Hematopoietic multipotent progenitor cell treated with erythropoietin and hydrocortisone succinate and interleukin-3 and kit ligand, for 6 days (in vitro differentiated cells): Measurements from ENCODE around the gene TXNDC12.
"Not testable (repeated sequence)": the region's sequence is repeated elsewhere in the genome, so short reads cannot be mapped to it uniquely, and the experiment has no call there.

Source experiments
- DNase-seq: peaks from one replicate; pipeline ENCODE4 v3.0.0-alpha.2; 2015

The TXNDC12 gene

DNA sequence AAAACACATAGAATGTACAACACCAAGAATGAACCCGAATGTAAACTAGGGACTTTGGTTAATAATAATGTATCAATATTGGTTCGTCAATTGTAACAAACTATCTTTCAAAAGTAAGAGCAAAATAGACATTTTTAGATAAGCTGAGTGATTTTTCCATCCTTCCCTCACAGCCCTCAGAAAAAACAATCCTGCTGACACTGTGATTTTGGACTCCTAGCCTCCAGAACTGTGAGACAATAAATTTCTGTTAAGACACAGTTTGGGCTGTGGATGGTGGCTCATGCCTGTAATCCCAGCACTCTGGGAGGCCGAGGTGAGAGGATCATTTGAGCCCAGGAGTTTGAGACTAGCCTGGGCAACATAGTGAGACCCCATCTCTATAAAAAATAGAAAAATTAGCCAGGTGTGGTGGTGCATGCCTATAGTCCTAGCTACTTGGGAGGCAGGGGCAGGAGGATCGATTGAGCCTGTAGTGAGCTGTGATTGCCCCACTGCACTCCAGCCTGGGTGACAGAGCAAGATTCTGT lies 9.3 kb downstream of the TXNDC12 start:
- DNase-seq = not testable (repeated sequence)

GRCh38 chr1:52045236-52045635 lies 9.8 kb downstream of the TXNDC12 start:
- DNase-seq = no peak

GRCh38 chr1:52041551-52042185 lies 13.3 kb downstream of the TXNDC12 start:
- no peak for DNase-seq

GRCh38 chr1:52037909-52038308 lies 17.1 kb downstream of the TXNDC12 start:
- no peak for DNase-seq

GRCh38 chr1:52037402-52037814 lies 17.6 kb downstream of the TXNDC12 start:
- no peak for DNase-seq

DNA sequence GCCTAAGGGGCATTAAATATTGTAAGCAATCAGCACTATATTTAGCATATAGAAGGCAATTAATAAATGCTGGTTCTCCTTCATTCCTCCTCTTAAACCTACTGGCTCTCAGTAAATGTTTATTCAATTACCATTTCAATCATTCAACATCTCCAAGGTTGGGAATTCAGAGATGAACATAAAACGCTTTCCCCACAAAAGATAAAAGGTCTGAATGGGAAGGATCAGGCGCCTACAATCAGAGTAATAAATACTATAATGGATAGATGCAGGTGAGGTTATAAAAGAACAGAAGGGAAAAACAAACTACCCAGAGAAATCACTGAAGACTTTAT lies 21.0 kb downstream of the TXNDC12 start:
- DNase-seq = no peak

GRCh38 chr1:52033190-52034049 lies 21.6 kb downstream of the TXNDC12 start, which contains the start of gene KTI12:
Gene KTI12 (minus strand): TSS chr1:52033810. CDS start chr1:52033761, 49 bp downstream.
- peak; percentile 97 for DNase-seq

GRCh38 chr1:52032785-52033131 lies 22.2 kb downstream of the TXNDC12 start:
- DNase-seq = peak; percentile 47

GRCh38 chr1:52032124-52032784 lies 22.7 kb downstream of the TXNDC12 start:
- peak; percentile 28 for DNase-seq

DNA sequence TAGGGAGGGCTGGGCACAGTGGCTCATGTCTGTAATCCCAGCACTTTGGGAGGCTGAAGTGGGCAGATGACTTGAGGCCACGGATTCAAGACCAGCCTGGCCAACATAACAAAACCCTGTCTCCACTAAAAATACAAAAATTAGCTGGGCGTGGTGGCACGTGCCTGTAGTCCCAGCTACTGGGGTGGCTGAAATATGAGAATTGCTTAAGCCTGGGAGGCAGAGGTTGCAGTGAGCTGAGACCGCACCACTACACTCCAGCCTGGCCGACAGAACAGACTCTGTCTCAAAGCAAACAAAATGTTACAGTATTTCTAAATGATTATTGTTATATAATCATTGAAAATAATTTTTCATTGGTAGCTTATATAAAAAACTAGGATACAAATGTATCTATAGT lies 26.2 kb downstream of the TXNDC12 start:
- not testable (repeated sequence) for DNase-seq

DNA sequence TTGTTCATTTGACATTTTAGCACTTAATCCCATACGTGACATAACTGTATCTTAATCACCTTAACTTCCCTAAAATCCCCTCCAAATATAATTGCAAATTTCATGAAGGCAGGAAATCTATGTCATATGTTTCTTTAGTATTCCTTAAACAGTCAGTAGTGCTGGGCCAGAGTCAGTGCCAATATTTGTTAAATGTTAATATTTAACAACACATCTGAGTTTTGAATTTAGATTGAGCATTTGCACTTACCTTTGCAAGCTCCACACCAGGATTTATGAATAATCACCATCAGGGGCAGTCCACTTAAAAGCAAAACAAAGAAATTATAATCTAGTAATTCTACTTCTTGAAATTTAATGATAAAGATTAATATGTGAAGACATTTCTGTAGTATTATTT lies 26.7 kb downstream of the TXNDC12 start:
- no peak for DNase-seq

GRCh38 chr1:52026278-52026677 lies 28.7 kb downstream of the TXNDC12 start:
- no peak for DNase-seq

- no peak for DNase-seq
These were observed 32.9 kb downstream of the TXNDC12 start for GRCh38 chr1:52022133-52022532.

- no peak for DNase-seq
These were observed 46.8 kb downstream of the TXNDC12 start for GRCh38 chr1:52008071-52008809.

- no peak for DNase-seq
These were observed 47.6 kb downstream of the TXNDC12 start for GRCh38 chr1:52007215-52008002.

GRCh38 chr1:52006081-52006553 lies 48.9 kb downstream of the TXNDC12 start:
- DNase-seq = not testable (repeated sequence)

DNA sequence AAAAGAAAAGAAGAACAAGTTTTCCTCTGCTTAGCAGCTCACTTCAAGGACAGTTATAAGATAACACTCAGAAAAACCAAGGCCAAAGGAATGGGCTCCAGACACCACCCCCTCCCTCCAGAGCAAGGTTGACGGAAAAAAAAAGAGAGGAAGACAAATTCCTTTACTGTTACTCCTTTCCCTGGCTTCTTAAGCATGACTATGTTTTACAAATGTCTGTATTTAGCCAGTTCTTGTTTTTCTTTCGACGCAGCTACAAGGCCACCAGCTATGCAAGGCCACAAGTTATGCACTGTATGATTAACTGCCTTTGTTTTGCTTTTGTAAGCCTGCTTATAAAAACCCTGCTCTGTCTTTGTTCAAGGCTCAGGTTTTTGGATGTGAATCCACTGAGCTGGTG lies 49.4 kb downstream of the TXNDC12 start:
- not testable (repeated sequence) for DNase-seq

- DNase-seq = no peak
These were observed 51.1 kb downstream of the TXNDC12 start for GRCh38 chr1:52003877-52004276.

GRCh38 chr1:52002038-52002917 lies 52.7 kb downstream of the TXNDC12 start:
- DNase-seq = peak; percentile 93

GRCh38 chr1:51998701-51999100 lies 56.3 kb downstream of the TXNDC12 start:
- DNase-seq = no peak

DNA sequence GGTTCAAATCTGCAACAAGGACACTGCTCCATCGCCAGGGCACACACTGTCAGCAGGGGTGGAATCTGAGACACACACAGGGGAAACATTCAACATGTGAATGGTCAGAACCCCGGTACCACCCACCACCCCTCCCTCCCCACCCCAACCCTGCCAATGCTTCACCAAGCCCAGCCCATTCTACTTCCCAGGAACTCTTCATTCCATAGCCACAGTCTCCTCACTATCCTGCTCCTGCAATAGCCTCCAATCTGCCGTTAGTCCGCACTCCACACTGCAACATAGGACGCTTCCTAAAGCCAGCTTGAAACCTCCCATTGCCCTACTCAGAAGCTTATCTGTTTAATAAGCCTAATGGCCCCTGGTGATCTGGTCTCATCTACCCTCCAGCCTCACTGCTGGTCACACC lies 57.0 kb downstream of the TXNDC12 start:
- DNase-seq = no peak
